Muscle layer of duodenum (tissue), 2 donors: ENCODE measurements around the gene MAPK9.

Source experiments
- H3K27ac ChIP-seq: one replicate; pipeline ENCODE4 v1.7.0; 2013; ENCODE audit warnings: mild to moderate bottlenecking, low read length
- H3K27me3 ChIP-seq: one replicate; pipeline ENCODE4 v1.7.0; 2013; ENCODE audit warnings: low read depth, mild to moderate bottlenecking, control low read depth, low read length
- H3K36me3 ChIP-seq, 2 donors: one replicate each; pipeline ENCODE4 v1.7.0; 2013; ENCODE audit warnings: low read length in 2 of 2, control low read depth in 1 of 2, mild to moderate bottlenecking in 1 of 2; ENCODE audit not compliant: insufficient read depth in 2 of 2, control insufficient read depth in 1 of 2
- H3K4me1 ChIP-seq, 2 donors: one replicate each; pipeline ENCODE4 v1.7.0; 2013; ENCODE audit warnings: low read length in 2 of 2, mild to moderate bottlenecking in 2 of 2, control low read depth in 1 of 2, moderate library complexity in 1 of 2; ENCODE audit not compliant: insufficient read depth in 2 of 2, control insufficient read depth in 1 of 2
- H3K4me3 ChIP-seq, 2 donors: one replicate each; pipeline ENCODE4 v1.7.0; 2013; ENCODE audit warnings: low read length in 2 of 2, low read depth in 1 of 2, mild to moderate bottlenecking in 1 of 2
- H3K9me3 ChIP-seq, 2 donors: one replicate each; pipeline ENCODE4 v1.7.0; 2013; ENCODE audit warnings: low read length in 2 of 2, control low read depth in 1 of 2, mild to moderate bottlenecking in 1 of 2; ENCODE audit not compliant: control insufficient read depth in 1 of 2
- donor health status: healthy.

The MAPK9 gene

GRCh38 chr5:180230017-180230416, 61.9 kb downstream of the MAPK9 start:
- no peaks in the 10 kb centered on the region for H3K27me3 ChIP-seq
- peaks cover 5 to 48% of the 10 kb centered on the region in 2 donors for H3K36me3 ChIP-seq
- H3K9me3 ChIP-seq, result peaks cover 0 to 31% of the 10 kb centered on the region in 2 donors
- H3K4me1 ChIP-seq, result no peaks in the 10 kb centered on the region
- H3K27ac ChIP-seq, result no peak overlapping the region
- H3K4me3 ChIP-seq, result no peak overlapping the region

- H3K36me3 ChIP-seq, result peaks cover 0 to 5% of the 10 kb centered on the region in 2 donors
- H3K27ac ChIP-seq, result no peak overlapping the region
- H3K4me3 ChIP-seq, result no peak overlapping the region
- no peaks in the 10 kb centered on the region for H3K27me3 ChIP-seq
- no peaks in the 10 kb centered on the region for H3K4me1 ChIP-seq
- peaks cover 15 to 60% of the 10 kb centered on the region in 2 donors for H3K9me3 ChIP-seq
Observed at GRCh38 chr5:180222056-180222455, 69.8 kb downstream of the MAPK9 start.

DNA sequence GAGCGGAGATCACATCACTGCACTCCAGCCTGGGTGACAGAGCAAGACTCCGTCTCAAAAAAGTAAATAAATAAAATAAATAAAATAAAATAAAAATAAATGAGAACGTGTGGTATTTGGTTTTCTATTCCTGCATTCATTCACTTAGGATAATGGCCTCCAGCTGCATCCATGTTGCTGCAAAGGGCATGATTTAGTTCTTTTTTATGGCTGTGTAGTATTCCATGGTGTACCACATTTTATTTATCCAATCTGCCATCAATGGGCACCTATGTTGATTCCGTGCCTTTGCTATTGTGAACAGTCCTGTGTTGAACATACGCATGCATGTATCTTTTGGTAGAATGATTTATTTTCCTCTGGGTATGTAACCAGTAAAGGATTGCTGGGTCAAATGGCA, 74.1 kb downstream of the MAPK9 start:
- Histone ChIP-seq H3K27ac (no peak overlapping the region), H3K4me3 (no peak overlapping the region), H3K4me1 (no peaks in the 10 kb centered on the region), H3K9me3 (peaks cover 8 to 57% of the 10 kb centered on the region in 2 donors), H3K27me3 (no peaks in the 10 kb centered on the region), H3K36me3 (no peaks in the 10 kb centered on the region)

DNA sequence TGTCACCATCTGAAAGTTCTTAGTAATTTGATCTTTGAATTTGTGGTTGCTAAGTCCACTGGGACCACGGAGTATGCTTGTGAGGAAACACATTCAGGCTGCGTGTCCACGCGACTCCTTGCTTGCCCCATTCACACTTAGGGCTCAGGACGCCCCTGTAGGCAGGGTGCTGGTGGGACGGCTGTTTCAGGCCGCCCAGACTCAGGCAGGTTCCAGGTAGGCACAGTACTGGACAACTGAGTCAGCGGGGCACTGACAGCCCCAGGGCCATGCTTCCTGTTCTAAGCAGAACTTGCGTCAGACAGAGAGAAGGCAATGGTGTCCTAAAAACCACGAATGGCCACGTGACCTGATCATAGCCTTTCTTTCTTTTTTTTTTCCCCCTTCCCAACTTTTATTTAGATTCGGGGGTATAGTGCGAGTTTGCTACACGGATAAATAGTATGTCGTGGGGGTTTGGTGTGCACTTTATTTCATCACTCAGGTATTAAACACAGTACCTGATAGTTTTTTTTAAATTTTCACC, 75.2 kb downstream of the MAPK9 start:
- Histone ChIP-seq H3K4me3 (no peak overlapping the region), H3K27me3 (no peaks in the 10 kb centered on the region), H3K4me1 (no peaks in the 10 kb centered on the region), H3K36me3 (no peaks in the 10 kb centered on the region), H3K9me3 (peaks cover 5 to 49% of the 10 kb centered on the region in 2 donors), H3K27ac (no peak overlapping the region)

GRCh38 chr5:180215783-180216630, 75.9 kb downstream of the MAPK9 start:
- Histone ChIP-seq H3K36me3 (no peaks in the 10 kb centered on the region), H3K27me3 (no peaks in the 10 kb centered on the region), H3K27ac (no peak overlapping the region), H3K9me3 (peaks cover 5 to 46% of the 10 kb centered on the region in 2 donors), H3K4me1 (no peaks in the 10 kb centered on the region), H3K4me3 (no peak overlapping the region)

DNA sequence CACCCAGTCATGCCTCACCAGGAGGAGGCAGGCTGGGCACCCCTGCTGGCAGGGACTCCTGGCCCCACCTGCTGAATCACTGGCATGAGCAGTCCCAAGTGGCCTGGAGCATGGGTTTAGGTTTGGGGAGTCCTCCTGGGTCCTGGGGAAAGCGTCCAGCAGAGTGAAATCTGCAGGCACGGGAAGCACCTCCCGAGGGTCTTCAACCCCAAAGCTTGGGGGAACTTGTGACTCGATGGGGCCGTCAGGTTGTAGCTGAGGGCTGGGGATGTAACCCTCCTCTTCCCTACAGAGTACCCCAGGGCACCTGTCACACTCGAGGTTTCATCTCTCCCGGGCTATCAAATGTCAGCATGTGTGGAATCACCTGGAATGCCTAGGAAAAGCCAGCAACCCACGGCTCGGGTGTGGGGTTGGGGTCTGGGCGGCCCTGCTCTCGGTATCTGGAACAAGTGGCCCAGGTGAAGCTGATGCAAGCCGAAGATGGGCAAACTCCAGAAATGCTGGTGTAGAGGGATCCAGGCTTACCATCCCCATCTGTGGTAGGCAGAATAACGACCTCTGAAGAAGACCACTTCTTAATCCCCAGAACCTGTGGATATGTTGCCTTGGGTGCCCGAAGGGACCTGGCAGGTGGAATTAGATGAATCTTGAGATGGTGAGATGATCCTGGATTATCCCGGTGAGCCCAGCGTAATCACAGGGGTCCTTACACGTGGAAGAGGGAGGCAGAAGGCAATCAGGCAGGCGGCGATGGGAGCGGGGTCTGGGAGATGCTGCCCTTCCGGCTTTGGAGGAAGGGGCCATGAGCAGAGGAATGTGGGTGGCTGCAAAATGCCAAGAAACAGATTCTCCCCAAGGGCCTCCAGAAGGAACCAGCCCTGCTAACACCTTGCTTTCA, 76.8 kb downstream of the MAPK9 start:
- no peaks in the 10 kb centered on the region for H3K36me3 ChIP-seq
- H3K4me1 ChIP-seq, result no peaks in the 10 kb centered on the region
- peaks cover 3% of the 10 kb centered on the region for H3K27me3 ChIP-seq
- peaks cover 3 to 38% of the 10 kb centered on the region in 2 donors for H3K9me3 ChIP-seq
- no peak overlapping the region for H3K27ac ChIP-seq
- H3K4me3 ChIP-seq, result no peak overlapping the region

- Histone ChIP-seq H3K27ac (no peak overlapping the region), H3K9me3 (peaks cover 0 to 25% of the 10 kb centered on the region in 2 donors), H3K36me3 (no peaks in the 10 kb centered on the region), H3K4me3 (no peak overlapping the region), H3K27me3 (peaks cover 3% of the 10 kb centered on the region), H3K4me1 (peaks cover 0 to 4% of the 10 kb centered on the region in 2 donors)
Observed at GRCh38 chr5:180213657-180214207, 78.2 kb downstream of the MAPK9 start.

DNA sequence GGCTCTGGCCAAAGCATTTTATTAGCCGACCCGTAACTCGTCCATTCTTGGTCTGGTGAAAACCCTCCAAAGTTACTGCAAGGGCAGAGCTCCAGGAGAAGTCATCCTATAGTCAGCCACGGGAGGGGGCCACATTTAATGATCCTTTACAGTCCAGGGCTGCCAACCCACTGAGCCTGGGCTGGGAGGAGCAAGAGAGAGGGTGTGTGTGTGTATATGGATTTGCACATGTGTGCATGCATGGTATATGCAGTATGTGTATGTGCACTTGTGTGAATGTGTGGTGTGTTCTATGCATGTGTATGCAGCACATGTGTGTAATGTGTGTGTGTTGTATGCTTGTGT, 78.7 kb downstream of the MAPK9 start:
- peaks cover 0 to 22% of the 10 kb centered on the region in 2 donors for H3K9me3 ChIP-seq

GRCh38 chr5:180212363-180213255, 79.3 kb downstream of the MAPK9 start:
- peaks cover 0 to 9% of the 10 kb centered on the region in 2 donors for H3K4me1 ChIP-seq

More for the DNA sequence above, 78.7 kb downstream of the MAPK9 start:
- Histone ChIP-seq H3K36me3 (no peaks in the 10 kb centered on the region), H3K4me1 (peaks cover 0 to 8% of the 10 kb centered on the region in 2 donors), H3K4me3 (no peak overlapping the region), H3K27me3 (peaks cover 7% of the 10 kb centered on the region), H3K27ac (no peak overlapping the region)

GRCh38 chr5:180211761-180212035, 80.2 kb downstream of the MAPK9 start:
- H3K27me3 ChIP-seq, result peaks cover 14% of the 10 kb centered on the region
- H3K36me3 ChIP-seq, result no peaks in the 10 kb centered on the region
- peaks cover 0 to 9% of the 10 kb centered on the region in 2 donors for H3K4me1 ChIP-seq
- H3K9me3 ChIP-seq, result peaks cover 0 to 17% of the 10 kb centered on the region in 2 donors
- no peak overlapping the region for H3K4me3 ChIP-seq
- no peak overlapping the region for H3K27ac ChIP-seq

More at GRCh38 chr5:180212363-180213255, 79.3 kb downstream of the MAPK9 start:
- peaks cover 0 to 17% of the 10 kb centered on the region in 2 donors for H3K9me3 ChIP-seq
- peaks cover 13% of the 10 kb centered on the region for H3K27me3 ChIP-seq
- no peak overlapping the region for H3K4me3 ChIP-seq
- no peaks in the 10 kb centered on the region for H3K36me3 ChIP-seq
- H3K27ac ChIP-seq, result no peak overlapping the region
